ENCODE data around the gene GFRA3. TPM values are rescaled to one million over a fixed set of nuclear protein-coding genes. Genes with fewer than 3 reads are reported as not detected.

The GFRA3 gene
- polyA plus RNA-seq, 6 donors from 2014 or later, result not detected

- H3K36me3 Mint-ChIP-seq, result peaks cover 0 to under 1% of the 10 kb centered on the region in 2 donors
These were observed 61.0 kb downstream of the GFRA3 start, which contains the start of gene CDC23 for GRCh38 chr5:138213161-138214029. Gene CDC23, minus strand, starts transcription at chr5:138213323. Its CDS starts 11 bp downstream, at chr5:138213312.

DNA sequence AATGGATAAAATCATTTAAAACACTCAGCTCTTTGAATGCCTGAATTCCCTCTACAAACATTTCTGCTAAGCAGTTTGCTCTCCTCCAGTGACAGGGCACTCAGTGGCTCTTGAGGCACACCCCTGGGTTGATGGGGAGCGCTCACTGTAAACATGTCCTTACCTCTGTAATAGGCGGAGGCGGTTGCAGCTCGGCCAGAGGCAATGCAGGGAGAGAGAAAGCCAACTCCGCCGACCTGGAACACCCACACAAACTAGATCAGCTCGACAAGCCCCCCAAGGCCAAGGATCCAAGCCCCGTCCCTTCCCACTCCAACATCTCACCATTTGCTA, 61.6 kb downstream of the GFRA3 start:
- H3K9me3 Mint-ChIP-seq, result no peaks in the 10 kb centered on the region
- H3K4me1 Mint-ChIP-seq, result peaks cover 18 to 32% (median 22%) of the 10 kb centered on the region in 3 donors
- no peaks in the 10 kb centered on the region for H3K27me3 Mint-ChIP-seq
- H3K36me3 Mint-ChIP-seq, result peaks cover 0 to 4% of the 10 kb centered on the region in 2 donors
- peak overlapping the region; percentile 94 to 99 (median 98) for H3K27ac Mint-ChIP-seq
- H3K4me3 Mint-ChIP-seq, result peak overlapping the region; percentile 95 to 100 (median 99)
- peak; percentile 7 to 16 for ATAC-seq (ENCODE audit: low read depth in 2 of 2)
- DNase-seq, result no peak

More at GRCh38 chr5:138213161-138214029, 61.0 kb downstream of the GFRA3 start, which contains the start of gene CDC23:
- no peaks in the 10 kb centered on the region for H3K9me3 Mint-ChIP-seq
- H3K27ac Mint-ChIP-seq, result peak within 1 kb of the TSS; percentile 94 to 99 (median 98)
- peak within 1 kb of the TSS; percentile 95 to 100 (median 99) for H3K4me3 Mint-ChIP-seq
- ATAC-seq (ENCODE audit: low read depth in 2 of 2) (peak; percentile 97), DNase-seq (peak; percentile 92)
- peaks cover under 1 to 4% (median under 1%) of the 10 kb centered on the region in 3 donors for H3K27me3 Mint-ChIP-seq
- H3K4me1 Mint-ChIP-seq, result peaks cover 18 to 32% (median 19%) of the 10 kb centered on the region in 3 donors

DNA sequence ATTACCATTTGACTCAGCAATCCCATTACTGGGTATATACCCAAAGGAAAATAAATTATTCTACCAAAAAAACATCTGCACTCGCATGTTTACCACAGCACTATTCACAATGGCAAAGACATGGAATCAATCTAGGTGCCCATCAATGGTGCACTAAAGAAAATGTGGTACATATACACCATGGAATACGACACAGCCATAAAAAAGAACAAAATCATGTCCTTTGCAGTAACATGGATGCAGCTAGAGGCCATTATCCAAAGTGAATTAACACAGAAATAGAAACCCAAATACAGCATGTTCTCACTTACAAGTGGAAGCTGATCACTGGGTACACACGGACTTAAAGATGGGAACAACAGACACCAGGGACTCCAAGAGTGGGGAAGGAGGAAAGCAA, 63.4 kb downstream of the GFRA3 start:
- peaks cover 0 to 4% of the 10 kb centered on the region in 2 donors for H3K36me3 Mint-ChIP-seq
- peak overlapping the region in 6 of 8 donors; percentile 20 to 84 (median 58) for H3K4me3 Mint-ChIP-seq
- ATAC-seq (ENCODE audit: low read depth in 2 of 2) (no peak), DNase-seq (no peak)
- no peaks in the 10 kb centered on the region for H3K9me3 Mint-ChIP-seq
- H3K27me3 Mint-ChIP-seq, result no peaks in the 10 kb centered on the region
- peak overlapping the region in 1 of 6 donors; percentile 11 for H3K27ac Mint-ChIP-seq
- H3K4me1 Mint-ChIP-seq, result peaks cover 18 to 32% (median 22%) of the 10 kb centered on the region in 3 donors

Other genes starting within 250 kb of the GFRA3 start
- 10 to 100 TPM; 34.6 to 50.7 (median 41.0) TPM for gene FAM13B, start 241.5 kb downstream of the GFRA3 start, polyA plus RNA-seq (ENCODE audit: low read depth in 6 of 6)
- gene WNT8A, start 190.6 kb downstream of the GFRA3 start, polyA plus RNA-seq (ENCODE audit: low read depth in 6 of 6), result not detected
- not detected for gene NME5, start 135.2 kb downstream of the GFRA3 start, polyA plus RNA-seq (ENCODE audit: low read depth in 6 of 6)
- 10 to 100 TPM; 11.2 to 38.2 (median 26.2) TPM for gene BRD8, start 96.0 kb downstream of the GFRA3 start, polyA plus RNA-seq (ENCODE audit: low read depth in 6 of 6)
- not detected for gene KIF20A, start 95.5 kb downstream of the GFRA3 start, polyA plus RNA-seq (ENCODE audit: low read depth in 6 of 6)
- 10 to 100 TPM; 12.6 to 26.0 (median 14.1) TPM for gene CDC23, start 61.3 kb downstream of the GFRA3 start, polyA plus RNA-seq (ENCODE audit: low read depth in 6 of 6)
- under 1 TPM in 1 of 6 donors, not detected in 5; 0.48 TPM for gene CDC25C, start 57.2 kb upstream of the GFRA3 start, polyA plus RNA-seq (ENCODE audit: low read depth in 6 of 6)
- 10 to 100 TPM; 24.2 to 37.9 (median 30.7) TPM for gene FAM53C, start 63.6 kb upstream of the GFRA3 start, polyA plus RNA-seq (ENCODE audit: low read depth in 6 of 6)
- gene KDM3B, start 78.1 kb upstream of the GFRA3 start, polyA plus RNA-seq (ENCODE audit: low read depth in 6 of 6), result 10 to 100 TPM in 5 of 6 donors, 1 to 10 TPM in 1; 3.9 to 29.2 (median 18.3) TPM
- gene REEP2, start 164.4 kb upstream of the GFRA3 start, polyA plus RNA-seq (ENCODE audit: low read depth in 6 of 6), result not detected
- 100 to 1,000 TPM in 2 of 6 donors, 10 to 100 TPM in 3, 1 to 10 TPM in 1; 7.0 to 125 (median 41.8) TPM for gene EGR1, start 190.9 kb upstream of the GFRA3 start, polyA plus RNA-seq (ENCODE audit: low read depth in 6 of 6)